Stimulated activated naive CD8-positive, alpha-beta T cell treated with anti-CD3 and anti-CD28 coated beads, Interleukin-15, Interleukin-2, amounts not matched to agents 100 U/mL and 50 U/mL, for 24 hours (primary cell): ENCODE results near the gene MPV17L.
"Not testable (repeated sequence)": the region's sequence is repeated elsewhere in the genome, so short reads cannot be mapped to it uniquely, and the experiment has no call there.

Experiments
- ATAC-seq: fragments of 150-1000 bp; cut with Tn5 transposase; one replicate; pipeline ENCODE4 v1.10.0; 2021
- DNase-seq: peaks from one replicate; pipeline ENCODE4 v3.0.0; 2021

MPV17L gene

DNA sequence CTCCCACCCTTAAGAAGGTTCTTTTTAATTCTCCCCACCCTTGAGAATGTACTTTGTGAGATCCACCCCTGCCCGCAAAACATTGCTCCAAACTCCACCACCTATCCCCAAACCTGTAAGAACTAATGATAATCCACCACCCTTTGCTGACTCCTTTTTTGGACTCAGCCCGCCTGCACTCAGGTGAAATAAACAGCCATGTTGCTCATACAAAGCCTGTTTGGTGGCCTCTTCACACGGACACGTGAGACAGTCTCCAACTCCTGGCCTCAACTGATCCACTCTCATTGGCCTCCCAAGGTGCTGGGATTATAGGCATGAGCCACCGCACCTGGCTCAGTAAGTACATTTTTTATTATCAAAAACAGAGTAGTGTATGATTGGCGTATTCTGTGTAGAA is 13.9 kb downstream of the MPV17L start:
- ATAC-seq: not testable (repeated sequence)

DNA sequence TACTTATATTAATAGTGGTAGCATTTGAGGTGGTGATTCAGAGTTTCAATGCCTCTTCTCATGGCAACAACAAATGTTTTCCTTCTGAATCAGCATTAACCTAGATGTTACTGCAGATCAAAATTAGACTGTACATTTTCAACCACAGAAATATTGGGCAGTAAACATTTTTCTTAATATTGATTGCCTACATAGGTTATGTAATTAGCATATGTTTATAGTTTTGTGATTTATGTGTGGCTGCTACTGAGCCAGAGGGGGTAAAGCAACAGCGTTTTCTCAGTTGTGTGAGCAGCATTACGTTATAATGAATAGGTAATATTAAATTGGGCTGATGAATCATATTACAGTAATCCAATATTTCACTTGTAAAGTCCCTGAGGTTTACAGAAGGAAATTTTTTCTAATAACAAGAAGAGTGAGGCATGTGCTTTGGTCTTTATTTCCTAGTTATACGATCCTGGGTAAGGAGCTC is 20.0 kb downstream of the MPV17L start:
- ATAC-seq: no peak
- no peak for DNase-seq

More for the DNA sequence above, 13.9 kb downstream of the MPV17L start:
- DNase-seq: not testable (repeated sequence)

DNA sequence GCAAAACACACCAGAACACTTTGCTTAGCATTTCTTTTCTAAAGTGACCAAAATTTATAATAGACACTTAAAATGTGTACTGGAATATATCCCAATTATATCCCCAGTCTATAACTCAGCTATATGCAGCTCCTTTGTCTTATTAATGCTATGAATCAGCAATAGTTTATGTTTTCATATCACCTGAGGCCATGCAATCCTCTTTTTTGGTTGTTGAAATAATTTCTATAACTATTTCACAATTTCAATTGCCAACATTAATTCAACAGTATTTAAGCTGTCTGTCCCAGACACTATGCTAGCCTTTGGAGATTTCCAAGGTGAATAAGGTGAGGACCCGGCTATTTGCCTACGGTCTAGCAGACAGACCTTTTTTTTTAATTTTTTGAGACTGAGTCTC is 21.6 kb downstream of the MPV17L start:
- ATAC-seq (no peak), DNase-seq (no peak)

DNA sequence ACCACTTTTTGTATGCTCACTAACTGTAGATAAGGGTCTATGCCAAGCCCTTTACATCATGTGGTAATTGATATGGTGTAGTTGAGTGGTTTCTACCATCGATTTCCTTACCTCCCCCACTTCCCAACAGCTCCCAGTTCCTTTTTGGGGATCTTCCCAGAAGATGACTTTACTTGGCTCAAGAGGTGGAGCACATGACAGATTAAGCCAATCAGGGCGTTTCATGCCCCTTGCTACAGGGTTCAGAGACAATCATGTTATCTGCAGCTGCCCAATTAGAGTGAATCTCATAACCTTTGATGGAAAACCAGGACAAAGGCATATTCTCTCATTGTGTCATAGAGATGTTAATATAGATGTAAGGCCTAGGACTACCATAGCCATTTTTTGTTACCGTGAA is 22.7 kb downstream of the MPV17L start:
- ATAC-seq (no peak), DNase-seq (no peak)

DNA sequence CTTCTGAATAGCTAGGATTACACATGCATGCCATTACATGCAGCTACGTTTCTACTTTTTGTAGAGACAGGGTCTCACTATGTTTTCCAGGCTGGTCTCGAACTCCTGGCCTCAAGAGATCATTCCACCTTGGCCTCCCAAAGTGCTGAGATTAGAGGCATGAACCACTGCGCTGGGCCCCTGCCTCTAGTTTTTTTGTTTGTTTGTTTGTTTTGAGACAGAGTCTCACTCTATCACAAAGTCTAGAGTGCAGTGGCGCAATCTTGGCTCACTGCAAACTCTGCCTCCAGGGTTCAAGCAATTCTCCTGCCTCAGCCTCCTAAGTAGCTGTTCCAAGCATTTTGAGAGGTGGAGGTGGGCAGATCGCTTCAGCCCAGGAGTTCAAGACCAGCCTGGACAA is 26.1 kb downstream of the MPV17L start:
- not testable (repeated sequence) for ATAC-seq, DNase-seq

DNA sequence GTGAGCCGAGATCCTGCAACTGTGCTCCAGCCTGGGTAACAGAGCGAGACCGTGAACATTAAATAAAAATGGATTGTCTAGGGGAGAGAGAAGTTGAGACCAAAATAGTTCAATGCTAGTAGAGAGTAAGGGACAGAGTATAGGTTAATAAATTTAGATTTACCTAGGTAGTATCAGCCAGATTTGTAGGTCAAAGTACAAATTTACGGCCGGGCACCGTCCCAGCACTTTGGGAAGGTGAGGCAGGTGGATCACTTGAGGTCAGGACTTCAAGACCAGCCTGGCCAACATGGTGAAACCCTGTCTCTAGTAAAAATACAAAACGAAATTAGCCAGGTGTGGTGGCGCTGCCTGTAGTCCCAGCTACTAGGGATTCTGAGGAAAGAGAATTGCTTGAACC is 26.7 kb downstream of the MPV17L start:
- DNase-seq (no peak), ATAC-seq (no peak)

DNA sequence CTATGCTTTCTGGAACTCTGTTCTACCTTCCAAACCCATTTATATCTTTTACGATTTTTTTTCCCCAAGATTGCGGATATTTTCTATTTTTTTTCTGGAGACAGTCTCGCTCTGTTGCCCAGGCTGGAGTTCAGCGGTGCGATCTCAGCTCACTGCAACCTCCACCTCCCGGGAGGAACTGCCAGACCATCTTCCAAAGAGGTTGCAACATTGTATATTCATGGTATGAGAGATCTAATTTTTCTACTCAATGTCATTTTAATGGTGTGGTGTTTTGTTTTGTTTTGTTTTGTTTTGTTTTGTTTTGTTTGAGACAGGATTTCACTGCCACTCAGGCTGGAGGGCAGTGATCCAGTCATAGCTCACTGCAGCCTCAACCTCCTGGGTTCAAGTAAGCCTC is 30.3 kb downstream of the MPV17L start:
- ATAC-seq: no peak
- no peak for DNase-seq

DNA sequence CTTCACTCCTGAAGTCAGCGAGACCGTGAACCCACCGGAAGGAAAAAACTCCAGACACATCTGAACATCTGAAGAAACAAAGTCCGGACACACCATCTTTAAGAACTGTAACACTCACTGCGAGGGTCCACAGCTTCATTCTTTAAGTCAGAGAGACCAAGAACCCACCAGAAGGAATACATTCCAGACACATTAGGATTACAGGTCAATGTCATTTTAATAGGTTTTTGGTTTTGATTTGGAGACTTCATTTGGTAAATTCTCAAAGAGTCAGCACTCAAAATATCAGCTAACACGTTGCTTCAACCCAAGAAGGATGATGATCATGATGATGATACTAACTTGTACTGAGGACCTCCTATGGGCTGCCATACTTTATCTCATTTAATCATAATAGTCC is 31.2 kb downstream of the MPV17L start:
- DNase-seq (no peak), ATAC-seq (no peak)

DNA sequence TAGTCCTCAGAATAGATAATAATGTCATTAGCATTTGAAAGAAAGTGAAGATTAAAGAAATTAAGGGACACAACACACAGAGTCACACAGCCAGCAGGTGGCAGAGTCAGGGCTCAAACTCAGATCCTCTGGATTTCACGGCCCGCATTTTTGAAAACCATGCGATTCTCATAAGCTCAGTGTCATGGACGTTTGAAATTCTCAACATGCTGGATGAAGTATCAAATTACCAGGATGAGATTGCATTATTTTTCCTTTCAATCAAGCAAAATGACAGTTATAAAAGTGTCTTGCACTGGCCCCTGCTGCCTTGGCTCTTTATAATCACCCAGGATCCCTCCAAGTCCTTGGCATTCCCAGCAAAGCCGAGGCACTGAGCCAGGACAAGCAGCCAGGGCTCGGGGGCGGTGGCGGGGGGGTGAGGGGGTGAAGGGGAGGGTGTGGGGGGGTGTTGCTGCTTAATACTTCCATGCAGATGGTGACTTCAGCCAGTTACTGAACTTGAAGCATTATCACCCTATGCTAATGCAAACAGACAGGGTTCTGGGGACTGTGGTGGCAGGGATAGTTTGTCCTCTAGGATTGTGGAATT is 32.2 kb downstream of the MPV17L start:
- ATAC-seq (no peak), DNase-seq (peak; percentile 63)

DNA sequence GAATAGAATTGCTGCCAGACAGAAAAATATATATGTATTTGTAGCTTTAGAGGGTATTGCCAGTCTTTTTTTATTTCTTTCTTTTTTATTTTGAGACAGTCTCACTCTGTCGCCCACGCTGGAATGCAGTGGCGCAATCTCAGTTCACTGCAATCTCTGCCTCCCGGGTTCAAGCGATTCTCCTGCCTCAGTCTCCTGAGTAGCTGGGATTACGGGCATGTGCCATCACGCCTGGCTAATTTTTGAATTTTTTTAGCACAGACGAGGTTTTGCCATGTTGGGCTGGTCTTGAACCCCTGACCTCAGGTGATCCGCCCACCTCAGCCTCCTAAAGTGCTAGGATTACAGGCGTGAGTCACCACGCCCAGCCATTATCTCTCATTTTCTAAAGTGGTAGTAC is 35.3 kb downstream of the MPV17L start:
- not testable (repeated sequence) for DNase-seq, ATAC-seq

DNA sequence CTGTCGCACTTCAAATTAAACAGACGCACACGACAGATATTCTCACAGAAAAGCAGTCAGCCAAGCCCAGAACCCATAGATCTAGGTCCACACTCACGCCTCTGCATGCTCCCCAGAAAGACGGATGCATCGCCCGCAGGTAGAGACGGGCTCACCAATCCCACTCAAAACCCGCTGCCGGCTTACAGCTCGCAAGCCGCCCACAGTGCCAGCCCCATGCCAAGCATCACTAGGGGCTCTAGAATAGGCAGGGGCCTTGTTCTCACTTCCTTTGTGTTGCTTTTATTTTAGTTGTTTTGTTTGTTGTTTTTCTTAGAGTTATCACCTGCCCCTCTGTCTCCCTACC is 38.5 kb downstream of the MPV17L start:
- no peak for DNase-seq
- no peak for ATAC-seq

DNA sequence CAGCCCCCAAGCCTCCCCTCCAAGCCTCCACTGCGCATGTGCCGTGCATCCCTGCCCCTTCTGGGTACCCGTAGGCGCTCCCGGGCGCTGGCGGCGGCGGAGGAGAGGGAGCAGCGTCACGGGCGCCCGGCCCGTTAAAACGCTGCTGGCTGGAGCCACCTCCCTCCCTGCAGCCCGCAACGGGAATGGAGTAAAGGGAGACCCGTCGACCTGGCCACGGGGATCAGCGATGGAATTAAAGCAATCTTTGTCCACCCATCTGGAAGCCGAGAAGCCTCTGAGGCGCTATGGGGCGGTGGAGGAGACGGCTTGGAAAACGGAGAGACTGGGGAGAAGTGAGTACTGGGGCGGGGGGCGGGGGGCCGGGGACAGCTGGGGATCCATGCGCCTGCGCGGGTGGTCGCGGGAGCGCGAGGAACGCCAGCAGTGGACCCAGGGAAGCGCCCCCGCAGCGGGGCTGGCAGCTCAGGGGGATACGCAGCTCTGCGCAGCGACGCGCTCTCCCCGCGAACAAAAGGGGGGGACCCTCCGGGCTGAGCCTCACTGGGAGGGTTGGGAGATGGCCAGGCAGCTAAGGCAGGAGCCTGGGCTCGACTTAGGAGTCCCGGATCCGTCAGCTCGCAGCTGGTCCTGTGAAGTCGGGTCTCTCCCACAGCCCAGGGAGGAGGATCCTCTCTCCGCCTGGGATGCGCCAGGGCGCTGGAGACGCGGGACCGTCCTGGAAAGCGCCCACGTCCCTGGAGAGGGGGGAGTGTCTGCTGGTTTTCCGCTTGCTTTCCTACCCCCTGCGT is 39.1 kb downstream of the MPV17L start, which contains the start of gene BMERB1:
Gene BMERB1, plus strand, starts transcription at position 164 of the 791 bp plus-strand sequence. Its CDS starts 66 bp downstream, at position 230.
- ATAC-seq (peak; percentile 86), DNase-seq (peak; percentile 85)

DNA sequence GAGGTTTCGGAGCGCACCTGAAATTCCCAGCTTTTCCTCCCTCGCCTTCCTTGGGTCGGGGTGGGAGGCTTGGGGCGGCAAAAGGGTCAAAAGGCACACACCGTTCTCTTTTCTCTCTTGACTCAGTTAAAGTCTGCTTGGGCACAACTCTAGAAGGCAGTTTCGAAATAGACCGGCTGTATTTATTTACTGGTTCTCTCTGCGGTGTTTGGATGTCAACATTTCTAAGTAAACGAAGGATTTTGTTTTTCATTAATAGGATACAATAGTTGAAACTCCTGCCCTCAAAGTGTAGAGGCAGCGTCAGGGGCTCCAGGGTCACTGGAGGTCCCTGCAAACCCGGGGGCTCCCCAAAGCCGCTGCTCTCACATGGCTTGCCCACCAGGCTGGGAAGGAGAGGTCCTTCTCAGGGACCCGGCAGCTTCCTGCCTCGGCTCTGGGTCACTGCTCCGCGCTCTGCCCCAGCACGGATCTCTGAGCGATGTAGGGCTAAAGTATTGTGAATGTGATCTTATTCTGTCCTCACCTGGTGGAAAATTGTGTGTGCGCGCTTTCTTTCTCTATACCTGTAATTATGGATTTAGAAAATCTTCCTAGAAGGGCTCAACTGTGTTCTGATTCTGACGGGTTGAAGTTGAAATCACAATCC is 39.8 kb downstream of the MPV17L start:
- DNase-seq (peak; percentile 13), ATAC-seq (no peak)

DNA sequence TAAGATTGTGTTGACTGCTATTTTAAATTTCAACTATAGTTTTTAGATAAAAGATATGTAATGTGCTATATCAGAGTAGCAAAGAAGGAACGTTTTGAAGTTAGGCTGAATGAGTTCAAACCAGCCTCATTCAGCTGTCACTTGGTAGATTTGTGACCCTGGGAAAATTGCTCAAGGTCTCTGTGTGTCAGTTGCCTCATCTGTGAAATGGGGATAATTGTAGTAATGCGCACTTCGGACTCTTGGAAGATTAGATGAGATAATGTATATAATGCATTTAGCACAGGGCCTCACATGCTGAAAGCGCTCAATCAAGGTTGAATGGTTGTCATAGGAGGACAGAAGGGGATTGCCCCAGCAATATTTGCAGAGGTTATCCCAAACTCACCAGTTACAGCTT is 43.5 kb downstream of the MPV17L start:
- ATAC-seq: no peak
- no peak for DNase-seq

DNA sequence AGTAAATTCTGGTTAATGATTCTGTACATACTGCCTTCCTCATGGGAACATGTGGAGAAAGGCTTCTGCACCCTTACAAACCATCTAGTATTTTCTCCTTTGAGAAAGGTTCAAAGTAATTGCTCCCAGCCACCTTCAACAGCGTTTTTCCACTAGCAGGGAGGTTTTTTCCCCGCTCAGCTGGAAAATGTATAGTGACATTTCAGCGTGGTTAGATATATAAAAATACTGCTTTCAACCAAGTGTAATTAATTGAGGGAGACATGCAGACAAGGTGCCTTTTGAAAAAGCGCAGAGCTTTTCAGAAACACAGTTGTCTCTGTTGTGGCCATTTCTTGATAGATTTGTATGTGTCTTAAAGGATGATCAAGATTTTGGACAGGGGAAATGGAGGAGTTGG is 44.0 kb downstream of the MPV17L start:
- ATAC-seq (no peak), DNase-seq (no peak)

DNA sequence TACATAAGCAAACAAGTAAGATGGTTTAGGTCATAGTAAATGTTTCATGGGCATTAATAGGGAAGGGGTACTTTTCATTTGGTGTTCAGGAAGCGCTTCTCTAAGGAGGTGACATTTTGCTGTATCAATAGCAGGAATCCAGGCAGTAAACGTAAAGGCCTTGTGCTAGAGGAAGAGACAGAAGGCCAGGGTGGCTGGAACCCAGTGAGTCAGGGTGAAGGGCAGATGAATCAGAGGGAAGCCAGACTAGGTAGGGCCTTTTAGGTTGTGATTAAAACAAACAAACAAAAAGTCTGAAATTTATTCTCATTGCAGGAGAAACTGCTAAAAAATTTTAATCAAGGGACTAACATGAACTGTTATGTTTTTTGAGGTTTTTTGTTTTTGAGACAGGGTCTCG is 45.3 kb downstream of the MPV17L start:
- DNase-seq (peak; percentile 13), ATAC-seq (peak; percentile 82)

DNA sequence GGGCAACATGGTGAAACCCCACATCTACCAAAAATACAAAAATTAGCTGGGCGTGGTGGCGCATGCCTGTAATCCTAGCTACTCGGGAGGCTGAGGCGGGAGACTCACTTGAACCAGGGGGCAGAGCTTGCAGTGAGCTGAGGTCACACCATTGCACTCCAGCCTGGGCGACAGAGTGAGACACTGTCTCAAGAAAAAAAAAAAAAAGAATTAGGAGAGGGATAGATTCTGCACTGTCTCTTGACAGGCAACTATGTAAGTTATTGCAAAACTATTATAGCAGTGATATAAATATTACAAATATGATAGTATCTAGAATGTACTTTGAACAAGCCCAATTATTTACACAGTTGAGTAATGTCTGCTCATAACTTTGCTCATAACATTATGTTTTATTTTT is 46.6 kb downstream of the MPV17L start:
- not testable (repeated sequence) for ATAC-seq, DNase-seq

DNA sequence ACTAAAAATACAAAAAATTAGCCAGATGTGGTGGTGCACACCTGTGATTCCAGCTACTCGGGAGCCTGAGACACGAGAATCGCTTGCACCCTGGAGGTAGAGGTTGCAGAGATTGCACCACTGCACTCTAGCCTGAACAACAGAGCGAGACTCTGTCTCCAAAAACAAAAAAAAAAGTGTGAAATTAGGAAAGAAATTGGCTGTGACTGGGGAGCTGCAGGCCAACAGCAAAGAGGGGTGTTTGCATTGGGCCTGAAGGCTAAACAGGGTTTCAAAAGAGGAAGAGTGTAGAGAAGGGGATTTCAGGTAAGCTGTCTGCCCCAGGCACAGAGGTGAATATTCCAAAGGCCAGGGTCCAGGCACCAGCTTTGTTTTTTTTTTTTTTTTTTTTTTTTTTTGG is 48.2 kb downstream of the MPV17L start:
- no peak for DNase-seq

DNA sequence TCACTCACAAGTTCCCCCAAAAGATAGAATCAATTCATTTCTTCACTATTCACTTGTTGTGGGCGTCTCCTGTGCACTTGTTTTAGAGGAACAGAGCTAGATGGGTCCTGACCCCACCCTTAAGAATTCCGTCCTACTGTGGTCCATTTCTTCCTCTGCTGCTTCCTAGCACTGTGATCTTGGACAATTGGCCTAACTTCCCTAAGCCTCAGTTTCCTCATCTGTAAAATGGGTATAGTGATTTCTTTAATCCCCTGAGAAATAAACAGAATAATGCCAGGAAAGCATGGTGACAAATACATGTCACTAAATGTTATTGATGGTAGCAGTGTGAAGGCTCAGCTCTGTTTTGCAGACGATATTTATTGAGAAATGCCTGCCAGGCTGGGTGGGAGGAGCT is 48.7 kb downstream of the MPV17L start:
- ATAC-seq: no peak

More for the DNA sequence above, 48.2 kb downstream of the MPV17L start:
- ATAC-seq: no peak

DNA sequence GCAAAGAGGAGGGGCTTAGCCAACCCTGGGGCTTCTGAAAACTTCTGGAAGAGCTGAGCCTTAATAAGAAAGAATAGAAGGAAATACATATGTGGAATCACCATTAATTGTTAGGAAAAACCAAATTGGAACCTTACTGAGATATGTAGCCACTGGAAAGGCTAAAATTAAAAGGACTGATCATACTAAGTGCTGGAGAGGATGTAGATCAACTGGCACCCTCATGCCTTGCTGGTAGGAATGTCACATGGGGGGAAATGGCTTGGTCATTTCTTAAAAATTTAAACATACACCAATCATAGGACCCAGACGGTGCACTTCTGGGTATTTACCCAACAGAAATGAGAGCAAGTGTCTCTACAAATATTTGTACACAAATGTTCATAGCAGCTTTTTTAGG is 49.9 kb downstream of the MPV17L start:
- DNase-seq (no peak), ATAC-seq (no peak)

More for the DNA sequence above, 48.7 kb downstream of the MPV17L start:
- DNase-seq: no peak

DNA sequence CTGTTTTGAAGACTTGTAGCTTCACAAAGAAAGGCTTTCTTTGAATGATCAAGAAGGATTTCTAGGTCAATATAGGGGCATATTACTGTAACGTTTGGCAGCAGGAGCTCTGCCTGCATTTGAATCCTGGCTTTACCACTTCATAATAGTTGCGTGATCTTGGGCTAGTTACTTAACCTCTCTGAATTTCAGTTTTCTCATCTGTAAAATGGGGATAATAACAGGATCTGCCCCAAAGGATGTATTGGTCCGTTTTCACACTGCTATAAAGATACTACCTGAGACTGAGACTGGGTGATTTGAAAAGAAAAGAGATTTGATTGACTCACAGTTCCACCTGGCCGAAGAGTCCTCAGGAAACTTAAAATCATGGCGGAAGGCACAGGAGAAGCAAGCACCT is 51.3 kb downstream of the MPV17L start:
- DNase-seq: no peak
- ATAC-seq: no peak

DNA sequence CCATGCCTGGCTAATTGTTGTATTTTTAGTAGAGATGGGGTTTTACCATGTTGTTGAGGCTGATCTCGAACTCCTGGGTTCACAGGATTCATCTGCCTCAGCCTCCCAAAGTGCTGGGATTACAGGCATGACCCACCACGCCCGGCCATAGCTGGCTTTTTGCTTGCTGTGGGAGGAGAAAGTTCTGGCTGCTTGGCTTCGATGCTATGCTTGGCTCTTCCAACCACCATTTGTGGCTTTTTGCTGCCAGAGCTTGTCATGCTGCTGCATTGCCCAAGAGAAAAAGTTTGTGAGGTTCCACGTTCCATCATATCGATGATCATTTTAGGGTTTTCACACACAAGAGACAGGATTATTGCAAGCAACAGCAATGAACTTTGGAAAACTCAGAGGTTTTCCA is 55.1 kb downstream of the MPV17L start:
- ATAC-seq (no peak), DNase-seq (no peak)

DNA sequence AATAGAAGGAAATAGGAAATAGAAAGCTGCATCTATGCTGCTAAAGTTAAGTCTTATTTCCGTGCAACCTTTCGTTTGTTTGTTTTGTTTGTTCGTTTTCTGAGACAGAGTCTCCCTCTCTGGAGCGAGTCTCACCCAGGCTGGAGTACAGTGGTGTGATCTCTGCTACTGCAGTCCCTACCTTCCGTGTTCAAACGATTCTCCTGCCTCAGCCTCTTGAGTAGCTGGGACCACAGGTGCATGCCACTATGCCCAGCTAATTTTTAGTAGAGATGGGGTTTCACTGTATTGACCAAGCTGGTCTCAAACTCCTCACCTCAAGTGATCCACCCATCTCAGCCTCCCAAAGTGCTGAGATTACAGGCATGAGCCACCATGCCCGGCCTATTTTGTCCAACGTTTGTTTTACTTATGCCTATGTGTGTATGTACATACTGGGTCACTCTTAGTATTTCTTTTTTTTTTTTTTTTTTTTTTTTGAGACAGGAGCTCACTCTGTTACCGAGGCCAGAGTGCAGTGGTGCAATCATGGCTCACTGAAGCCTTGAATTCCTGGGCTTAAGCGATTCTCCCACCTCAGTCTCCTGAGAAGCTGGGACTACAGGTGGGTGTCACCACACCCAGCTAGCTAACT is 55.7 kb downstream of the MPV17L start:
- ATAC-seq (no peak), DNase-seq (no peak)
